Stimulated activated CD4-positive, alpha-beta T cell treated with anti-CD3 and anti-CD28 coated beads, Interleukin-2, amount 100 ng/mL, for 24 hours (primary cell): ENCODE measurements around the gene EEIG1.

Source experiments
- DNase-seq, 2 donors: peaks; one replicate each; pipeline ENCODE4 v3.0.0-alpha.2; 2020

The EEIG1 gene

GRCh38 chr9:127937388-127938297 lies 43.1 kb downstream of the EEIG1 start, which contains the start of gene DPM2:
Gene DPM2 (minus strand): TSS chr9:127937854. CDS start chr9:127937820, 34 bp downstream.
- DNase-seq, result peak; percentile 86 to 90

GRCh38 chr9:127937056-127937387 lies 43.8 kb downstream of the EEIG1 start:
- DNase-seq, result no peak

DNA sequence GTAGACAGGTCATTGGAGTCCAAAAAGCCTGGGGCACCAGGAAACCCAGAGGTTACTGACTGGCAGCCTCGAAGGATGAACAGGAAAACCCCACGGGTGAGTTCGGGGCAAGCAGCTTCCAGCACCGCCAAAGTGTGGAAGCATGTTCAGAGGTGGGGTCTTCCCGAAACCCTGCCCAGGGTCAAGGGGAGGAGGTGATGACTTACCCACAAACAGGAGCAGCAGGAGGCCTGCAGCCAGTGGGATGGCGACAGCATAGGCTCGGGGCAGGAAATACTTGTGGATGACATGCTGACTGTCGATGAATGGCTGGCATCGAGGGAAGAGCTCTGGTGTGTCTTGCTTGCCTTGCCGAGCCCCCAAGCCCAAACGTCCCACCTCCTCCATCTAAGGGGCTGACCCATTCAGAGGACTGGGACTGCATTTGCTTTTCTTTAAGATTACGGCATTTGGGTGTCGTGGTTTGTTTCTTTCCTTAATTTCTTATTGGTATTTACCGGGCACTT lies 44.4 kb downstream of the EEIG1 start:
- DNase-seq, result no peak

- no peak for DNase-seq
Measured at GRCh38 chr9:127935765-127936221, 45.0 kb downstream of the EEIG1 start.

GRCh38 chr9:127934986-127935385 lies 45.8 kb downstream of the EEIG1 start:
- no peak for DNase-seq

DNA sequence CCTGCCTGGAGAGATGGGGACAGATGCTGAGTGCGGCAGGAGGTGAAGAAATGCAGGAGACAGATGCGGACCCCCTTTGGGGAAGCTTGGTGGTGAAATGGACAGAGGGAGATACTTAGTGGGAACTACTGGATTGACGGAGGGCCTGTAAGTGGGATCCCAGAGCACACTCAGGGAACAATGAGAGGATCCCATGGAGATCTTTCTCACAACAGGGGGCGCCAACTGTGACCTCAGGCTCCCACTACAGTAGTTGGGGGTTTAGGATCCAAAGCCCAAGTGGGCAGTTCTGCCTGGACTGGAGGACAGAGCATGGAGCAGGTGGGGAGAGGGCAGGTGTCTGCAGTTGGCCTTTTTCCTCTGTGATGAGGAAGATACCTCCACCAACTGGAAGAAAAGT lies 46.5 kb downstream of the EEIG1 start:
- no peak for DNase-seq

- DNase-seq, result no peak
Measured at GRCh38 chr9:127931092-127931881, 49.5 kb downstream of the EEIG1 start.
